Lower lobe of right lung (tissue), 2 donors: ENCODE results near the gene ELOVL1. TPM values are rescaled to one million over a fixed set of nuclear protein-coding genes. Genes with fewer than 3 reads are reported as not detected.

Experiments used
- ATAC-seq, 2 donors: fragments of 200-7000 bp; cut with Tn5 transposase; one replicate each; pipeline ENCODE4 v1.9.1; 2020 to 2022; ENCODE audit warnings: mild to moderate bottlenecking in 2 of 2, moderate library complexity in 2 of 2
- DNase-seq: peaks from one replicate; pipeline ENCODE4 v3.0.0-alpha.2; 2020
- H3K27ac ChIP-seq: fragments of 200-600 bp; one replicate; pipeline ENCODE4 v1.8.0; 2022
- H3K27me3 ChIP-seq: fragments of 200-600 bp; one replicate; pipeline ENCODE4 v1.8.0; 2022; ENCODE audit warnings: low read depth
- H3K36me3 ChIP-seq: fragments of 200-600 bp; one replicate; pipeline ENCODE4 v1.8.0; 2022; ENCODE audit warnings: mild to moderate bottlenecking
- H3K4me1 ChIP-seq: fragments of 200-600 bp; one replicate; pipeline ENCODE4 v1.8.0; 2022
- H3K4me3 ChIP-seq: fragments of 200-600 bp; one replicate; pipeline ENCODE4 v1.8.0; 2022; ENCODE audit warnings: mild to moderate bottlenecking
- H3K9me3 ChIP-seq: fragments of 200-600 bp; one replicate; pipeline ENCODE4 v1.8.0; 2022
- intact Hi-C: fragments of 100-400 bp; cut with DNase I; formaldehyde crosslinking; loops from one replicate; pipeline ENCODE4 v1.11.0; 2022
- total RNA-seq: library from RNA; stranded (reverse); fragmentation: NEBNext Ultra II Directional; extraction: Animal tissue kit (Norgen Biotek cat#: 25700); gene quantifications from one replicate; pipeline ENCODE4 v1.2.1, GENCODE V29; 2021
- TF ChIP-seq, protein P1 (sequence below): fragments of 200-600 bp; IDR thresholded peaks from one replicate; pipeline ENCODE4 v1.8.0; 2022; ENCODE audit warnings: antibody characterized with exemption, mild to moderate bottlenecking
- donor health status: DM: no; HTN: yes; CAD: no; lungs with severe emphysema.

The ELOVL1 gene
- total RNA-seq, 1 donor from 2014 or later: 99.8 TPM

GRCh38 chr1:43317817-43318471 is 49.9 kb downstream of the ELOVL1 start:
- Histone ChIP-seq H3K27ac (no peak overlapping the region), H3K9me3 (no peaks in the 10 kb centered on the region), H3K27me3 (no peaks in the 10 kb centered on the region), H3K4me1 (no peaks in the 10 kb centered on the region), H3K36me3 (peaks cover 14% of the 10 kb centered on the region), H3K4me3 (no peak overlapping the region)
- intact Hi-C loops: no loop called here
- no peak for DNase-seq
- TF ChIP-seq, protein P1, sequence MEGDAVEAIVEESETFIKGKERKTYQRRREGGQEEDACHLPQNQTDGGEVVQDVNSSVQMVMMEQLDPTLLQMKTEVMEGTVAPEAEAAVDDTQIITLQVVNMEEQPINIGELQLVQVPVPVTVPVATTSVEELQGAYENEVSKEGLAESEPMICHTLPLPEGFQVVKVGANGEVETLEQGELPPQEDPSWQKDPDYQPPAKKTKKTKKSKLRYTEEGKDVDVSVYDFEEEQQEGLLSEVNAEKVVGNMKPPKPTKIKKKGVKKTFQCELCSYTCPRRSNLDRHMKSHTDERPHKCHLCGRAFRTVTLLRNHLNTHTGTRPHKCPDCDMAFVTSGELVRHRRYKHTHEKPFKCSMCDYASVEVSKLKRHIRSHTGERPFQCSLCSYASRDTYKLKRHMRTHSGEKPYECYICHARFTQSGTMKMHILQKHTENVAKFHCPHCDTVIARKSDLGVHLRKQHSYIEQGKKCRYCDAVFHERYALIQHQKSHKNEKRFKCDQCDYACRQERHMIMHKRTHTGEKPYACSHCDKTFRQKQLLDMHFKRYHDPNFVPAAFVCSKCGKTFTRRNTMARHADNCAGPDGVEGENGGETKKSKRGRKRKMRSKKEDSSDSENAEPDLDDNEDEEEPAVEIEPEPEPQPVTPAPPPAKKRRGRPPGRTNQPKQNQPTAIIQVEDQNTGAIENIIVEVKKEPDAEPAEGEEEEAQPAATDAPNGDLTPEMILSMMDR: no peak
- peak in 1 of 2 donors; percentile 26 for ATAC-seq

DNA sequence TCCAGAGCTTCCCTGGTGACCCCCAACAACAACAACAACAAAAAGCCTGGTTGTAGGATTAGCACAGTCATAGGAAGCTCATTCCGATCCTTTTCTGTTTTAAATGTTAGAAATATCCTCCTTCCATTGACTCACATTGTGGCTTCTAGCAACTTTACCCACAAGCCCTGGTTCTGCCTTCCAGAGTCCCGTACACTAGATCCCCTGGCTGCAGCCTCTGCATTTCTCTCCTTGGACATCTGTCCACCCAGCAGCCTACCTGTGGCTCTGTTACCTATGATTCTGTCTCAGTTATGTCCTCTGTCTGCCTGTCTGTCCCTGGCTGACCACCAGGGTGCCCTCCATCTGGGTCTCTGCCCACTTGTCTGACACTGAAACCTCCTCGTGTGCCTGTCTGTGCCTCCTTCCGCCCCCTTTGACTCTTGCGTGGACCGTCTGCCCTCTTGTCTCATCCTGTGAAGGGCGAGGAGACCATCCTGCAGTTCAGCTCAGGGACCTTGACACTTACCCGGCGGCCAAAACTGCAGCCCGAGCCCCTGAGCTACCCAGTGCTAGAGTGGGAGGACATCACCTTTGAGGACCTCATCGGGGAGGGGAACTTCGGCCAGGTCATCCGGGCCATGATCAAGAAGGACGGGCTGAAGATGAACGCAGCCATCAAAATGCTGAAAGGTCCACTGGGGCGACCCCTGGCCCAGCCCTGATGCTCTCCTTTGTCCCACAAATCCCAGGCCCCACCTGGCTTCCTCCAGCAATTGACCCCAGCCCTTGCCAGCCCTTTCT is 50.9 kb downstream of the ELOVL1 start:
- H3K4me1 ChIP-seq: no peaks in the 10 kb centered on the region
- H3K36me3 ChIP-seq: peaks cover 21% of the 10 kb centered on the region
- H3K27me3 ChIP-seq: no peaks in the 10 kb centered on the region
- H3K9me3 ChIP-seq: no peaks in the 10 kb centered on the region
- H3K27ac ChIP-seq: no peak overlapping the region
- intact Hi-C loops: no loop called here
- DNase-seq (no peak), ATAC-seq (no peak)
- TF ChIP-seq, protein P1: peak; percentile 9
- no peak overlapping the region for H3K4me3 ChIP-seq

DNA sequence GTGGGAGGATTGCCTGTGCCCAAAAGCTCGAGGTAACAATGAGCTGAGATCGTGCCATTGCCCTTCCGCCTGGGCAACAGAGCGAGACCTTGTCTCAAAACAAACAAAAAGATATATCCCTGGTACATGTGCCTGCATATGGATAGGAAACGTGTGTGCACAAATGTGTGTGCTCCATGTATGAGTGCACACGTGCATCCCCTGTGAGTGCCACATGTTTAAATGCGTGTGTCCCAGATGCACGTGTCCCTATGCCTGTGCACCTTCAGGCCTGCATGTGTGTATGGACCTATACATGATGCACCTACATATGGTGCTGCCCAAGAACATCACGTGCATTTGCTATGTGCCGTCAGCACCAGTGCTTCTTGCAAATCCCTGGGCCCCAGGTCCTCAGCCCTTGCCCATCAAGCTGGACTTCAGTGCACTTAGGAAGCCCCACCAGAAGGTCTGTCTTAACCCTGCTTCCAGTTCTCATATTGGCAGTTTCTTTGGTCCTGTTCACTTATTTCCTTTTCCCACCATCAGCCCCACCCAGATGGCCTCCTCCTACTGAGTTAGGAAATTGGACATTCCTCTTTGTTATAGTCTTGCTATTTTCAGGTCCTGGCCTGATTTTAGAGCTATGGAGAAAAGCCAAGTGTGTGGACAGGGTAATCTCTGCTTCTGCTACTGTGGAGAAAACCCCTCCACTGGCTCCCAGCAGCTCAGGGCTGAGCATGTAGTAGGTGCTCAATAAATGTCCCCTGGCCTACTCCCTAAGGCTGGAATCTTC is 51.7 kb downstream of the ELOVL1 start:
- TF ChIP-seq, protein P1: no peak
- H3K27ac ChIP-seq: no peak overlapping the region
- H3K27me3 ChIP-seq: no peaks in the 10 kb centered on the region
- H3K4me1 ChIP-seq: no peaks in the 10 kb centered on the region
- H3K36me3 ChIP-seq: peaks cover 16% of the 10 kb centered on the region
- no peaks in the 10 kb centered on the region for H3K9me3 ChIP-seq
- DNase-seq (no peak), ATAC-seq (no peak)
- intact Hi-C loops: no loop called here
- H3K4me3 ChIP-seq: no peak overlapping the region

DNA sequence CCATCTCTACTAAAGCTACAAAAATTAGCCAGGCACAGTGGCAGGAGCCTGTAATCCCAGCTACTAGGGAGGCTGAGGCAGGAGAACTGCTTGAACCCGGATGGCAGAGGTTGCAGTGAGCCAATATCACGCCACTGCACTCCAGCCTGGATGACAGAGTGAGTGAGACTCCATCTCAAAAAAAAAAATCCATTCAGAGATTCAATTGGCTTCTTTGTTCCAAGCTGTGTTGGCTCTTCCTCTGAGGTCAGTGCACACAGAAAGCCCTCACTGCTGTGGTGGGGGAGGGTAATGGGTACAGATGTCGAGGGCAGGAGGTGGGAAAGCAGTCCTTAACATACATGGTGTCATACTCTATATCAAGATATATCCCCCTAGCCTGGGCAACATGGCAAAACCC is 52.3 kb downstream of the ELOVL1 start:
- H3K4me3 ChIP-seq: no peak overlapping the region
- H3K9me3 ChIP-seq: no peaks in the 10 kb centered on the region
- H3K27me3 ChIP-seq: no peaks in the 10 kb centered on the region
- TF ChIP-seq, protein P1: no peak
- DNase-seq (no peak), ATAC-seq (no peak)
- H3K27ac ChIP-seq: no peak overlapping the region
- H3K36me3 ChIP-seq: peaks cover 13% of the 10 kb centered on the region
- intact Hi-C loops: no loop called here
- no peaks in the 10 kb centered on the region for H3K4me1 ChIP-seq

GRCh38 chr1:43314233-43314632 is 53.6 kb downstream of the ELOVL1 start:
- Histone ChIP-seq H3K4me1 (peaks cover 6% of the 10 kb centered on the region), H3K36me3 (peaks cover 13% of the 10 kb centered on the region), H3K9me3 (no peaks in the 10 kb centered on the region), H3K27ac (no peak overlapping the region), H3K4me3 (no peak overlapping the region), H3K27me3 (no peaks in the 10 kb centered on the region)
- no peak for ATAC-seq
- DNase-seq: no peak
- TF ChIP-seq, protein P1: no peak
- intact Hi-C loops: no loop called here
